HG03060 (cell line): ENCODE measurements around the gene LIPM.

Experiments used
- ATAC-seq: cut with Tn5 transposase; IDR thresholded peaks from one replicate; pipeline ENCODE4 v1.9.1; 2021; ENCODE audit warnings: low read depth, moderate number of reproducible peaks; ENCODE audit not compliant: unreplicated experiment

The LIPM gene

DNA sequence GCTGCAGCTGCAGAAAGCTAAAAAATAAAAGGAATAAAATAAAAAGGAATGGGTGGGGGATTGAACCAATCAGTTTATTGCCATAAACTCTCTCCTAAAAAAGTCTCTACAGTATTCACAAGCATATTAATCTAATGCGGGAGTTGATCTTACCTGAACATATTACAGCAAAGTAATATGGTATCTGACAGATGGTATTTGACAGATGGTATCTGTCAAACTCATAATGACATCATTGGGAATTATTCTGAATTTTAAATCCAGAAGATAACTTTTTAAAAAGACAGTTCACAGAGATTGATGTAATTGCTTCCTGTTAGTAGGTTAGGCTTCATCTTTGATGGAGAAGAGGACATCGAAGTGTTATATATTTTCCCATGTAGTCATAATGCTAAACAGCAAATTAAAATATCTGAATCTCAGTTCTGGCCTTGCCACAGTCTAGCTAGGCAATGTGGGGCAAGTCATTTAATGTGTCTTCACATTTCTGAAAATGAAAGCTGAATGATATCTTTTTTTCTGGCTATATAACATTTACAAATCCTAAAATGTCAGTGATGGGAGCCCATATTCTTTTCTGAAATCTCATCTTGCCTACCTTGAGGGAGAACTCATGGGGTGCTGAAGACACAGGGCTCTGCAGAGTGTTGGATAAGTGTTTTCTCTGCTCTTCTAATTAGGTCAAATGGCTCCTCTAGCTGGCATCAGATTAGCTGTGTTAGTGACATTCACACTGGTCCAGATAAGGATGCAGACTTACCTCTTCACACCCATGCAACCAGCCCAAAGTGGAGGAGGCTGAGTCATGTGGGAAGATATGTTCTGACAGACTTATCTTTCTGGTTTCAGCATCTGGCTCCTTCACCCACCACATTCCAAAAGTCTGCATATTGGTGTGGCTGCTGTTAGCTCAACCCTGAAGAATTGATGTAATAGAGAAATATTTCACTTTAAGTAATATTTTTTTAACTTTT is 2.1 kb upstream of the LIPM start:
- ATAC-seq = no peak

DNA sequence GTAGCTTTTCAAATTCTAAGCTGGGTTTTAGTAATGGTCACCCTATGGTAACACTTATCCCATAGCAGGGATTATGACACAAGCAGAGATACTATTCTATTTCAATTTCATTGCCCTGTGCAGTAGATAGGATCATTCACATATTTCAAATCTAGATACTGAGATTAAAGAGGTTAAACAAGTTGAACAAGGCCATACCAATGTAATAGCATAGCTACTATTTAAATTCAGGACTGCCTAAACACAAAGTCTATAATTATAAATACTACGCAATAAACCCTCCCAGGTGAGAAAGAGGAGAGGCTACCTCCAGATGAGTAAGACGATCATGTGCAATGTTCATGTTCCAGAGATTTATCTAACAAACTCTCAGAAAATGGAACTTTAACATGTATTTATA is 1.1 kb downstream of the LIPM start:
- no peak for ATAC-seq

GRCh38 chr10:88804083-88804812 is 1.7 kb downstream of the LIPM start:
- no peak for ATAC-seq

DNA sequence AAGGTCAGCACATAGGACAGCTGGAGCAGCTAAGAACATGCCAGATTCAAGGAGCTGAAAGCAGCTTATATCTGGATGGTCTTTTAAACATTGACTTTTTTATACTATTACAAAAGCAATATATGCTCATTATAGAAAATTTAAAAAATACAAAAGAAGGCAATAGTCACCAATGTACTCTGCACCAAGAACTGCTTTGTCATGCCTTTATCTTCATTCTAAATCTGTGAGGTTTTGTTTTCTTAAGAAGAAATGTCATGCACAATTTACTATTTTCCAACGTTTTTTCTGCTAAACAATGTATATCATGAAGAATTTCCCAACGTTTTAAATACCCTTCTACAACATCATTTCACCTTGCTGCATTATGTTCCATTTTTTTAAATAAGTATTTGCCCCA is 2.8 kb downstream of the LIPM start:
- no peak for ATAC-seq

- no peak for ATAC-seq
These were observed 3.4 kb downstream of the LIPM start for GRCh38 chr10:88805924-88806323.

DNA sequence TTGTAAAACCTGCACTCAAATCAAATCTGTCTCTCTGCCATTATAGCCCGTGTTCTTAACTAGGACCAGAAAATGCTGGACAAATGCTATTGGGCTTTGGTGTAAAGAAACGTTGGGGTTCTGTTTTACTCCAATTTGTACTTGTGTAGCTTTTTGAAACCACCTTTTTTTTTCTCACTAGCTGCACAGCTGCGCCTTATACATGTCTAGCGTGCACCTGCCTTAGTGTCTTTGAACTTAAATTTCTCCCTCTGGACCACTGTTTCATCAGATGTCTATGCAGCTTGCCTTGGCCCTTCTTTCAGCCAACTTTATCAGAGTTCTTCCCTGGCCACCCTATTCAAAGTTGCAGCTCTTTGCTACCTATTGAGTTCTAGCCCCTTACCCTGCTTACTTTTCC is 7.1 kb downstream of the LIPM start:
- no peak for ATAC-seq

GRCh38 chr10:88810196-88810961 is 7.8 kb downstream of the LIPM start:
- no peak for ATAC-seq

- no peak for ATAC-seq
These were observed 10.7 kb downstream of the LIPM start for GRCh38 chr10:88813200-88813599.

GRCh38 chr10:88819290-88819689 is 16.8 kb downstream of the LIPM start:
- no peak for ATAC-seq

GRCh38 chr10:88820748-88821401 is 18.3 kb downstream of the LIPM start:
- no peak for ATAC-seq

GRCh38 chr10:88826388-88826787 is 23.9 kb downstream of the LIPM start:
- no peak for ATAC-seq

- ATAC-seq = no peak
These were observed 25.1 kb downstream of the LIPM start for GRCh38 chr10:88827671-88828070.

DNA sequence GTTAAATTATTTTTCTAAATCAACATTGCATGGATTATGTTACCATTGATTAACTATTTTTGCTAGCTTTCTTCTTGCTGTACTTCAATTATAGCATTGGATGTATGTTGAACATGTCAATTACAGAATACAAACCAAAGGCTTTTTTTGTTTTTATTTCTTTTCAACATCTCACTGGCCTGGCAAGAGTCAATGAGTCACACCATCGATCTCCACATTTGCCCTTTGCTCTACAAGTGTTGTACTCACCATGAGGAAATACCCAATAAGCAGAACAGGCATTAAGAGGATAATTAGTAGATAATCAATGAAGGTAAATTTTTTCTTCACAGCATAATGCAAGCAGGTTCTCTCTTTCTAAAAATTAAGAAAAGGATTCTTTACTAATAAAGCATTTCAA is 25.8 kb downstream of the LIPM start:
- ATAC-seq = no peak

- ATAC-seq = no peak
These were observed 28.2 kb downstream of the LIPM start for GRCh38 chr10:88830643-88831268.

DNA sequence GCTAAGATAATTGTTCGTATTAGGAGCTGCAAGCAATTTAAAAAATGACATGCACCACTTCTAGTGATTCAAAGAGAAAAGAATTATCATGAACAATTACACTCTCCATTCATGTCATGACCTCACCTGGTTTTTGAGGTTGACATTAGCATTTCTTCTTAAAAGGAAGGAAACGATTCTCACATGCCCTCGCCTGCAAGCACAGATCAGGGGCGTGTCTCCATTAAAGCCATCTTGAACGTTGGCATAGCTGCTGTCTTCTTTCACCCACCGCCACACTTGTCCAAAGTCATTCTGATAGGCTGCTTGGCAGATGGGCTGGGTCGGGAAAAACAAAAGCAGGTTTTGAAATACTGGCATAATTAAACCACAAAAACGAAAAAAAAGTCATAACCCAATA is 29.2 kb downstream of the LIPM start:
- ATAC-seq = no peak

DNA sequence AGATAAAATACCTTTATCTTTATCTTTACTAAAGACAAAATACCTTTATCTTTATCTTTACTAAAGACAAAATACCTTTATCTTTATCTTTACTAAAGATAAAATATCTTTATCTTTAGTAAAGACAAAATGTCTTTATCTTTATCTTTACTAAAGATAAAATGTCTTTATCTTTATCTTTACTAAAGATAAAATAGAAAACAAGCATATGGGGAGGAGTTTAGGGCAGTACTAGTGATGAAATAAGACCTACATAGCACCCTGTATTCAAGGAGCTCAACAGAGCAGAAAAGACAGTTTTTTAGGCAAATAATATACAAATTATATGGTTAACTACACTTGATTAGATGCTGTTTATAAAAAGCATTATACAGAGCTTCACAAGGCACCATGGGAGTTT is 29.8 kb downstream of the LIPM start:
- ATAC-seq = no peak

- no peak for ATAC-seq
These were observed 30.6 kb downstream of the LIPM start for GRCh38 chr10:88833156-88833555.

DNA sequence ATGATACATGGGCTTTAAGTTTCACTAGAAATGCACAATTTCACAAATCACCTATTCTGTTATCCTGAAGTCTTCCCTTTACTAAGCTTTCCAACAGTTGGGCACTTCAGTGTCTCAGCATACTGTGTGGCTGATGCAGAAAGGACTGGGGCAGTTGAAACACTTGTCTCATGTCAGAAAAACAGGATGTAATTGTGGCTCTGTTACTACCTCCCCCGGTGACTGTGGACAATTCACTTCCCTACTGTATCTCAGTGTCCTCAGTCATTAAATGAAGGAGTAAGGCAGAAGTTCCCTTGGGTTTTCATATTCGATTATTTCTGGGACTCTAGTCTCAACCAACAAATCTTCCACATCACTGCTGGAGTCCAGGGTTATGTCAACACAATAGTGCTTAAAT is 31.2 kb downstream of the LIPM start:
- no peak for ATAC-seq

DNA sequence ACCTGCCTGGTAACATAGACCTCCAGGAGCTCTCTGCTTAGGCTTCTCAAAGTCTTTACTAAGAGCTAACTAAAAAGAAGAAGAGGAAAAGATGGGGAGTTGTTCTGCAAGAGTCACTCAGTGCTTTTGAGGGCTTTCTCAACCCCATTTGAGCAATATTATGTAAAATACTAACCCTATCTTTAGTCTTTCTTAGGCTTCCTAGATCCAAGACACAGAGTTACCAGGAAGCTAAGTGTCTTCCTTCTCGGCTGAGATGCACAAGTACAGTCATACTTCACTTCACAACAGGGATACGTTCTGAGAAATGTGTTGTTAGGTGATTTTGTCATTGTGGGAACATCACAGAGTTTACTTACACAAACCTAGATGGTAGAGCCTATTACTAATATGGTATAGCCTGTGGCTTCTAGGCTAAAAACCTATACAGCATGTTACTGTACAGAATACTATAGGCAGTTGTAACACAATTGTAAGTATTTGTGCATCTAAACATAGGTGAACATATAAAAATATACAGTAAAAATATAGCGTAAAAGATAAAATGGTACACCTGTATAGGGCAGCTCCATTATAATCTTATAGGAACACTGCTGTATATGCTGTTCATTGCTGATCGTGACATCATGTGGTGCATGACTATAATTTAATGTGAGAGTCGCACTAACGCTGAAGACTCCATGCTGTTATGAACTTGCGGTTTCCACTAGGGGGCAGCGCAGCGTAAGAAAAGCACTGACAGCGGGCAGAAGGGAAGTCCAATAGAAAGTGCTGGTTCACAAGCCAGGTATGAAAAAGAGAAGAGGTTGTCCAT is 32.8 kb downstream of the LIPM start:
- ATAC-seq = peak; percentile 60
